ENCODE data around the gene ZNF189. TPM values are rescaled to one million over a fixed set of nuclear protein-coding genes. Genes with fewer than 3 reads are reported as not detected.

ZNF189 gene
- total and polyA plus RNA-seq, 7 donors: 6.1 to 31.3 (median 10.5) TPM

GRCh38 chr9:101450931-101451330 lies 52.3 kb downstream of the ZNF189 start:
- DNase-seq (no peak), ATAC-seq (no peak)
- no peaks in the 10 kb centered on the region for H3K27me3 ChIP-seq (ENCODE audit: insufficient read depth in 3 of 3, low read length in 2 of 3)
- no peaks in the 10 kb centered on the region for H3K9me3 ChIP-seq
- H3K27ac ChIP-seq: no peak overlapping the region
- no peak overlapping the region for H3K4me3 ChIP-seq
- no peak for TF ChIP-seq CTCF (IDR thresholded peaks at IDR 0.05)
- intact Hi-C loops (cut with DNase I): no loop called here
- no peaks in the 10 kb centered on the region for H3K36me3 ChIP-seq (ENCODE audit: insufficient read depth in 1 of 2, low read depth in 1 of 2)
- WGBS, 3 donors: 48 to 55% (median 50%) methylated on average over 4 of the region's 4 CpGs
- peaks cover 3% of the 10 kb centered on the region for H3K4me1 ChIP-seq

- Histone ChIP-seq H3K4me1 (peaks cover 3% of the 10 kb centered on the region), H3K27ac (no peak overlapping the region), H3K27me3 (ENCODE audit: insufficient read depth in 3 of 3, low read length in 2 of 3) (no peaks in the 10 kb centered on the region), H3K9me3 (no peaks in the 10 kb centered on the region), H3K4me3 (no peak overlapping the region), H3K36me3 (ENCODE audit: insufficient read depth in 1 of 2, low read depth in 1 of 2) (no peaks in the 10 kb centered on the region)
- 84 to 91% (median 91%) methylated on average over 4 of the region's 4 CpGs for WGBS, 3 donors
- ATAC-seq (no peak), DNase-seq (no peak)
- TF ChIP-seq CTCF (IDR thresholded peaks at IDR 0.05): no peak
- intact Hi-C loops (cut with DNase I): no loop called here
Observed at GRCh38 chr9:101451498-101451897, 52.8 kb downstream of the ZNF189 start.

- no peak for ATAC-seq
- peaks cover 3% of the 10 kb centered on the region for H3K4me1 ChIP-seq
- H3K36me3 ChIP-seq (ENCODE audit: insufficient read depth in 1 of 2, low read depth in 1 of 2): no peaks in the 10 kb centered on the region
- DNase-seq: no peak
- H3K9me3 ChIP-seq: no peaks in the 10 kb centered on the region
- no peak overlapping the region for H3K27ac ChIP-seq
- intact Hi-C loops (cut with DNase I): no loop called here
- H3K27me3 ChIP-seq (ENCODE audit: insufficient read depth in 3 of 3, low read length in 2 of 3): no peaks in the 10 kb centered on the region
- WGBS, 3 donors: 78 to 82% (median 82%) methylated on average over 4 of the region's 4 CpGs
- H3K4me3 ChIP-seq: no peak overlapping the region
- no peak for TF ChIP-seq CTCF (IDR thresholded peaks at IDR 0.05)
Observed at GRCh38 chr9:101453776-101454570, 55.3 kb downstream of the ZNF189 start.

- TF ChIP-seq CTCF (IDR thresholded peaks at IDR 0.05): no peak
- Histone ChIP-seq H3K4me1 (no peaks in the 10 kb centered on the region), H3K27me3 (ENCODE audit: insufficient read depth in 3 of 3, low read length in 2 of 3) (no peaks in the 10 kb centered on the region), H3K4me3 (no peak overlapping the region), H3K27ac (no peak overlapping the region), H3K36me3 (ENCODE audit: insufficient read depth in 1 of 2, low read depth in 1 of 2) (no peaks in the 10 kb centered on the region), H3K9me3 (no peaks in the 10 kb centered on the region)
- WGBS, 3 donors: 47 to 77% (median 63%) methylated on average over 2 of the region's 2 CpGs
- DNase-seq (no peak), ATAC-seq (no peak)
- intact Hi-C loops (cut with DNase I): no loop called here
Observed at GRCh38 chr9:101455656-101456240, 57.1 kb downstream of the ZNF189 start.
